WTC11 (cell line): ENCODE data around the gene AKNAD1. TPM values are rescaled to one million over a fixed set of nuclear protein-coding genes. Genes with fewer than 3 reads are reported as not detected.

Source experiments
- ATAC-seq: fragments of 200-7000 bp; cut with Tn5 transposase; 2 replicates; pipeline ENCODE4 v1.10.0; 2021; ENCODE audit warnings: mild to moderate bottlenecking, moderate library complexity
- CTCF ChIA-PET: fragments of 300-600 bp; sonication (Branson Sonifier 250); formaldehyde crosslinking; loops from one replicate; lab custom pipeline; 2021; ENCODE audit warnings: antibody characterized with exemption; lab: Charles Lee
- POLR2A ChIA-PET: fragments of 350-600 bp; sonication (Branson Sonifier 250); formaldehyde crosslinking; loops from one replicate; lab custom pipeline; 2021; ENCODE audit warnings: antibody characterized with exemption; lab: Charles Lee
- DNase-seq: peaks from one replicate; pipeline ENCODE4 v3.0.0; 2021; ENCODE audit warnings: low spot score
- H3K27ac Mint-ChIP-seq: 2 replicates; pipeline ENCODE4 v1.8.0; 2021; ENCODE audit warnings: mixed read lengths
- H3K27me3 Mint-ChIP-seq: 2 replicates; pipeline ENCODE4 v1.8.0; 2021; ENCODE audit warnings: low read depth, mild to moderate bottlenecking, moderate library complexity, mixed read lengths
- H3K36me3 Mint-ChIP-seq: 2 replicates; pipeline ENCODE4 v1.8.0; 2021; ENCODE audit warnings: mixed read lengths
- H3K4me1 Mint-ChIP-seq: 2 replicates; pipeline ENCODE4 v1.8.0; 2022; ENCODE audit warnings: mixed read lengths
- H3K4me3 Mint-ChIP-seq: 2 replicates; pipeline ENCODE4 v1.8.0; 2021; ENCODE audit warnings: mild to moderate bottlenecking, moderate library complexity, mixed read lengths
- H3K9me3 Mint-ChIP-seq: 2 replicates; pipeline ENCODE4 v1.8.0; 2021; ENCODE audit warnings: mixed read lengths
- ATF1 ChIP-seq: sonication (generic); formaldehyde crosslinking; IDR thresholded peaks from 2 replicates; pipeline ENCODE4 v1.8.1; 2023; ENCODE audit warnings: mild to moderate bottlenecking, moderate library complexity, missing genetic modification reagents
- ETV6 ChIP-seq: sonication (generic); formaldehyde crosslinking; IDR thresholded peaks from 2 replicates; pipeline ENCODE4 v1.8.1; 2022; ENCODE audit warnings: mild to moderate bottlenecking, missing genetic modification reagents
- GABPB1 ChIP-seq: sonication (generic); formaldehyde crosslinking; IDR thresholded peaks from 2 replicates; pipeline ENCODE4 v1.8.1; 2023; ENCODE audit warnings: mild to moderate bottlenecking, missing genetic modification reagents
- NFATC4 ChIP-seq: fragments of 250-450 bp; sonication (Bioruptor Pico); IDR thresholded peaks from 2 replicates; pipeline ENCODE4 v1.9.0; 2021; ENCODE audit warnings: mild to moderate bottlenecking
- RORB ChIP-seq: fragments of 250-450 bp; sonication (Bioruptor Pico); IDR thresholded peaks from 2 replicates; pipeline ENCODE4 v1.9.0; 2021; ENCODE audit warnings: mild to moderate bottlenecking
- STAT6 ChIP-seq: sonication (generic); formaldehyde crosslinking; conservative IDR thresholded peaks from 2 replicates; pipeline ENCODE4 v1.8.1; 2023; ENCODE audit warnings: mild to moderate bottlenecking, low read depth, missing genetic modification reagents, moderate library complexity
- TCF7 ChIP-seq: sonication (generic); formaldehyde crosslinking; IDR thresholded peaks from 2 replicates; pipeline ENCODE4 v1.8.0; 2022; ENCODE audit warnings: mild to moderate bottlenecking, low read depth, missing genetic modification reagents, moderate library complexity
- ZNF263 ChIP-seq: sonication (generic); formaldehyde crosslinking; IDR thresholded peaks from 2 replicates; pipeline ENCODE4 v1.8.1; 2022; ENCODE audit warnings: low read depth, mild to moderate bottlenecking, moderate library complexity, missing genetic modification reagents
- ZNF416 ChIP-seq: fragments of 250-450 bp; sonication (Bioruptor Pico); IDR thresholded peaks from 2 replicates; pipeline ENCODE4 v1.9.0; 2021; ENCODE audit warnings: mild to moderate bottlenecking, inconsistent platforms
- ZNF423 ChIP-seq: fragments of 250-450 bp; sonication (Bioruptor Pico); IDR thresholded peaks from 2 replicates; pipeline ENCODE4 v2.1.2; 2022; ENCODE audit warnings: mild to moderate bottlenecking, moderate library complexity
- total RNA-seq: library from RNA; stranded (reverse); gene quantifications from 3 replicates; pipeline ENCODE4 v1.2.3, GENCODE V29; 2021
- TF ChIP-seq, protein P1 (sequence below): fragments of 250-450 bp; sonication (Bioruptor Pico); conservative IDR thresholded peaks from 2 replicates; pipeline ENCODE4 v1.9.0; 2021; ENCODE audit warnings: mild to moderate bottlenecking
- TF ChIP-seq, protein P2 (sequence below): fragments of 250-450 bp; sonication (Bioruptor Pico); IDR thresholded peaks from 2 replicates; pipeline ENCODE4 v1.9.0; 2021; ENCODE audit warnings: mild to moderate bottlenecking, borderline replicate concordance
- TF ChIP-seq, protein P3 (sequence below): sonication (generic); formaldehyde crosslinking; IDR thresholded peaks from 2 replicates; pipeline ENCODE4 v1.8.1; 2023; ENCODE audit warnings: mild to moderate bottlenecking, missing genetic modification reagents, borderline replicate concordance
- TF ChIP-seq, protein P4 (sequence below): sonication (generic); formaldehyde crosslinking; IDR thresholded peaks from 2 replicates; pipeline ENCODE4 v1.8.1; 2022; ENCODE audit warnings: low read depth, mild to moderate bottlenecking, moderate library complexity, missing genetic modification reagents, borderline replicate concordance

AKNAD1 gene
- total RNA-seq, 1 experiment from 2014 or later, result not detected

DNA sequence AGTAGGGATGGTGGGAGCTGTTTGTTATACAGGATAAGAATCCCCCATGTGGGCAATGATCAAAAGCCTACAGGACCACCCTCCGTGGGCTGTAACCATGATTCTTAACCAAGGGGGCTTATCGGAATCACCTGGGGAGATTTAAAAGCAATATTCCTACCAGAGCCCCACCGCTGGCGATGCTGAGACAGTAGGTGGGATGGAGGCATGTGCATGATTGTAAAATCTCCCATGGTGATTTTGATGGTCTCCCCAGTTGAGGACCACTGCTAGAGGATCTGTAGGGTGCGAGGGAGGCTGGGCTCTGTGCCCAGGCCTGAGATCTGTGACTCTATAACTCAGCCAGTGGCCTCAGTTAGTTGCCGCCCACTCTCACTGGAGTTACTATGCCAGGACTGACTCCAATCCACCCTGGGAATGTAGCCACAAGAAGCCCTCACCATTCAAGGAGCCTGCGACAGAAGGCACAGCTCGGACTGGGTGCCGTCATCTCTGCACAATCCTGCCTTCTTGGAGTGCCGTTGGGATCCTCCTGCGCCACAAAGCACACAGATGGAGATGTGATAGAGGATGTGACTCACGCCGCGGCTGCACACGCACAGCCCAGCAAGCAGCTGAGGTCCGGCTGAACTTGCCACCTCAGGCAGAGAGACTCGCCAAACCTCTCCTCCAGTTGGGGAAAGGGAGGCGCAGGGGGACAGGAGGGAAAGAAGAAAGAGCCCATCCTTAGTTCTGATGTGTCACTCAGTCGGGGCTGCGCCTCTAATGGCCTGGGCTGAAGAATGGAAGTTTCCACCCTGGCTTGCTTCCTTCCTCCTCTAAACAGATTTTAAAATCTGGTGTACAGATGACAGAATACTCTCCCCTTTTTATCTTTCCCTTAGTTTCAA is 26.5 kb downstream of the AKNAD1 start:
- H3K4me3 Mint-ChIP-seq, result no peak overlapping the region
- POLR2A ChIA-PET, result interaction anchor here (1.0 kb wide), 1 partner anchor 9 kb away, joined by 3 read pairs; no protein-coding TSS in a partner anchor
- H3K9me3 Mint-ChIP-seq, result no peaks in the 10 kb centered on the region
- TF ChIP-seq ATF1, result no peak
- TF ChIP-seq TCF7 (CRISPR knock-in tag), result no peak
- TF ChIP-seq, protein P1, sequence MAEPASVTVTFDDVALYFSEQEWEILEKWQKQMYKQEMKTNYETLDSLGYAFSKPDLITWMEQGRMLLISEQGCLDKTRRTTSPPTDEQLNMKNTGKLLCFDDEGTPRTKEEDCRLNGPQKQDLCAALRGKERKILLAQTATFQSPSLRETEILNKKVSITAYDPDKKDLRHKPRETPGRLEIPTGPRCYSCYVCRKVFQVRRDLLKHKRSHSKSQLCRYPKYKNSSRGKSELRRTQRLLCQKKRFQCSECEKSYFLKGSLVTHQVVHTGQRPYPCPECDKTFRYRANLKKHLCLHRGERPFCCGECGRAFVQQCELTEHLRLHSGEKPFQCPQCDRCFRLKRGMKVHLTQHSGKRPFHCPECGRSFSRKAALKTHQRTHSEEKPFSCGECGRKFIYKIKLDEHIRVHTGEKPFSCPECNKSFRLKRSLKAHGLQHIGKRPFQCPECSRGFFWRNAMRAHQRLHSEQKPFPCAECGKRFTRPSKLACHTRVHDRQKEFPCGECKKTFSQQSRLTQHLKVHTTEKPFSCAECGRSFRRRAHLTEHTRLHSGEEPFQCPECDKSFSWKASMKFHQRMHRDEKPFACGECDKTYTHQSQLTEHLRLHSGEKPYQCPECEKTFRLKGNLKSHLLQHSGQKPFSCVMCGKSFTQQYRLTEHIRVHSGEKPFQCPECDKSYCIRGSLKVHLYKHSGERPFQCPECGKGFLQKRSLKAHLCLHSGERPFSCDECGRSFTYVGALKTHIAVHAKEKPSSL (CRISPR knock-in tag), result no peak
- TF ChIP-seq ETV6 (CRISPR knock-in tag), result no peak
- TF ChIP-seq, protein P2, sequence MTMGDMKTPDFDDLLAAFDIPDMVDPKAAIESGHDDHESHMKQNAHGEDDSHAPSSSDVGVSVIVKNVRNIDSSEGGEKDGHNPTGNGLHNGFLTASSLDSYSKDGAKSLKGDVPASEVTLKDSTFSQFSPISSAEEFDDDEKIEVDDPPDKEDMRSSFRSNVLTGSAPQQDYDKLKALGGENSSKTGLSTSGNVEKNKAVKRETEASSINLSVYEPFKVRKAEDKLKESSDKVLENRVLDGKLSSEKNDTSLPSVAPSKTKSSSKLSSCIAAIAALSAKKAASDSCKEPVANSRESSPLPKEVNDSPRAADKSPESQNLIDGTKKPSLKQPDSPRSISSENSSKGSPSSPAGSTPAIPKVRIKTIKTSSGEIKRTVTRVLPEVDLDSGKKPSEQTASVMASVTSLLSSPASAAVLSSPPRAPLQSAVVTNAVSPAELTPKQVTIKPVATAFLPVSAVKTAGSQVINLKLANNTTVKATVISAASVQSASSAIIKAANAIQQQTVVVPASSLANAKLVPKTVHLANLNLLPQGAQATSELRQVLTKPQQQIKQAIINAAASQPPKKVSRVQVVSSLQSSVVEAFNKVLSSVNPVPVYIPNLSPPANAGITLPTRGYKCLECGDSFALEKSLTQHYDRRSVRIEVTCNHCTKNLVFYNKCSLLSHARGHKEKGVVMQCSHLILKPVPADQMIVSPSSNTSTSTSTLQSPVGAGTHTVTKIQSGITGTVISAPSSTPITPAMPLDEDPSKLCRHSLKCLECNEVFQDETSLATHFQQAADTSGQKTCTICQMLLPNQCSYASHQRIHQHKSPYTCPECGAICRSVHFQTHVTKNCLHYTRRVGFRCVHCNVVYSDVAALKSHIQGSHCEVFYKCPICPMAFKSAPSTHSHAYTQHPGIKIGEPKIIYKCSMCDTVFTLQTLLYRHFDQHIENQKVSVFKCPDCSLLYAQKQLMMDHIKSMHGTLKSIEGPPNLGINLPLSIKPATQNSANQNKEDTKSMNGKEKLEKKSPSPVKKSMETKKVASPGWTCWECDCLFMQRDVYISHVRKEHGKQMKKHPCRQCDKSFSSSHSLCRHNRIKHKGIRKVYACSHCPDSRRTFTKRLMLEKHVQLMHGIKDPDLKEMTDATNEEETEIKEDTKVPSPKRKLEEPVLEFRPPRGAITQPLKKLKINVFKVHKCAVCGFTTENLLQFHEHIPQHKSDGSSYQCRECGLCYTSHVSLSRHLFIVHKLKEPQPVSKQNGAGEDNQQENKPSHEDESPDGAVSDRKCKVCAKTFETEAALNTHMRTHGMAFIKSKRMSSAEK (CRISPR knock-in tag), result no peak
- no peak for TF ChIP-seq STAT6 (CRISPR knock-in tag)
- no peak for TF ChIP-seq ZNF263 (CRISPR knock-in tag)
- TF ChIP-seq, protein P3, sequence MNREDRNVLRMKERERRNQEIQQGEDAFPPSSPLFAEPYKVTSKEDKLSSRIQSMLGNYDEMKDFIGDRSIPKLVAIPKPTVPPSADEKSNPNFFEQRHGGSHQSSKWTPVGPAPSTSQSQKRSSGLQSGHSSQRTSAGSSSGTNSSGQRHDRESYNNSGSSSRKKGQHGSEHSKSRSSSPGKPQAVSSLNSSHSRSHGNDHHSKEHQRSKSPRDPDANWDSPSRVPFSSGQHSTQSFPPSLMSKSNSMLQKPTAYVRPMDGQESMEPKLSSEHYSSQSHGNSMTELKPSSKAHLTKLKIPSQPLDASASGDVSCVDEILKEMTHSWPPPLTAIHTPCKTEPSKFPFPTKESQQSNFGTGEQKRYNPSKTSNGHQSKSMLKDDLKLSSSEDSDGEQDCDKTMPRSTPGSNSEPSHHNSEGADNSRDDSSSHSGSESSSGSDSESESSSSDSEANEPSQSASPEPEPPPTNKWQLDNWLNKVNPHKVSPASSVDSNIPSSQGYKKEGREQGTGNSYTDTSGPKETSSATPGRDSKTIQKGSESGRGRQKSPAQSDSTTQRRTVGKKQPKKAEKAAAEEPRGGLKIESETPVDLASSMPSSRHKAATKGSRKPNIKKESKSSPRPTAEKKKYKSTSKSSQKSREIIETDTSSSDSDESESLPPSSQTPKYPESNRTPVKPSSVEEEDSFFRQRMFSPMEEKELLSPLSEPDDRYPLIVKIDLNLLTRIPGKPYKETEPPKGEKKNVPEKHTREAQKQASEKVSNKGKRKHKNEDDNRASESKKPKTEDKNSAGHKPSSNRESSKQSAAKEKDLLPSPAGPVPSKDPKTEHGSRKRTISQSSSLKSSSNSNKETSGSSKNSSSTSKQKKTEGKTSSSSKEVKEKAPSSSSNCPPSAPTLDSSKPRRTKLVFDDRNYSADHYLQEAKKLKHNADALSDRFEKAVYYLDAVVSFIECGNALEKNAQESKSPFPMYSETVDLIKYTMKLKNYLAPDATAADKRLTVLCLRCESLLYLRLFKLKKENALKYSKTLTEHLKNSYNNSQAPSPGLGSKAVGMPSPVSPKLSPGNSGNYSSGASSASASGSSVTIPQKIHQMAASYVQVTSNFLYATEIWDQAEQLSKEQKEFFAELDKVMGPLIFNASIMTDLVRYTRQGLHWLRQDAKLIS (CRISPR knock-in tag), result no peak
- no peak for TF ChIP-seq ZNF423 (CRISPR knock-in tag)
- TF ChIP-seq, protein P4, sequence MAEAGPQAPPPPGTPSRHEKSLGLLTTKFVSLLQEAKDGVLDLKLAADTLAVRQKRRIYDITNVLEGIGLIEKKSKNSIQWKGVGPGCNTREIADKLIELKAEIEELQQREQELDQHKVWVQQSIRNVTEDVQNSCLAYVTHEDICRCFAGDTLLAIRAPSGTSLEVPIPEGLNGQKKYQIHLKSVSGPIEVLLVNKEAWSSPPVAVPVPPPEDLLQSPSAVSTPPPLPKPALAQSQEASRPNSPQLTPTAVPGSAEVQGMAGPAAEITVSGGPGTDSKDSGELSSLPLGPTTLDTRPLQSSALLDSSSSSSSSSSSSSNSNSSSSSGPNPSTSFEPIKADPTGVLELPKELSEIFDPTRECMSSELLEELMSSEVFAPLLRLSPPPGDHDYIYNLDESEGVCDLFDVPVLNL (CRISPR knock-in tag), result no peak
- TF ChIP-seq RORB, result no peak
- no peak for TF ChIP-seq ZNF416
- TF ChIP-seq NFATC4 (CRISPR knock-in tag), result no peak
- TF ChIP-seq GABPB1 (CRISPR knock-in tag), result no peak
- CTCF ChIA-PET, result interaction anchor here (0.8 to 3.4 kb wide), 3 partner anchors 65 to 68 kb away, joined by 4 to 14 read pairs (median 4); no protein-coding TSS in a partner anchor
- H3K36me3 Mint-ChIP-seq, result no peaks in the 10 kb centered on the region
- no peaks in the 10 kb centered on the region for H3K27me3 Mint-ChIP-seq
- no peaks in the 10 kb centered on the region for H3K4me1 Mint-ChIP-seq
- DNase-seq, result no peak
- no peak for ATAC-seq
- H3K27ac Mint-ChIP-seq, result no peak overlapping the region
